H1 (cell line): Measurements from ENCODE around the gene EPB41L1. TPM values are rescaled to one million over a fixed set of nuclear protein-coding genes. Genes with fewer than 3 reads are reported as not detected.
A peak's percentile ranks its signal among the peaks of the same experiment; 100 is the strongest.

Experiments
- CTCF ChIA-PET: fragments of 300-600 bp; sonication (Branson Sonifier 250); formaldehyde crosslinking; loops from one replicate; lab custom pipeline; 2021; ENCODE audit not compliant: partially characterized antibody; lab: Charles Lee
- POLR2A ChIA-PET: fragments of 300-600 bp; sonication (Branson Sonifier 250); formaldehyde crosslinking; loops from one replicate; lab custom pipeline; 2021; ENCODE audit warnings: inconsistent platforms; ENCODE audit not compliant: partially characterized antibody; lab: Charles Lee
- DNase-seq, 2 experiments: peaks; one replicate each; pipeline versions ENCODE4 v3.0.0 to v3.0.0-alpha.2; 2010 to 2022; ENCODE audit warnings: low spot score in 2 of 2, low read depth in 1 of 2, mixed read lengths in 1 of 2
- FAIRE-seq: peaks from 2 replicates; lab custom pipeline; 2011; peaks lifted over from hg19 to GRCh38; lab: Jason Lieb, UNC
- H2AFZ ChIP-seq: 2 replicates; pipeline ENCODE4 v1.8.1; 2012; ENCODE audit warnings: low read length, inconsistent platforms
- H2AK5ac ChIP-seq: 2 replicates; pipeline ENCODE4 v1.6.1; 2013; ENCODE audit warnings: low read depth, low read length
- H2BK120ac ChIP-seq: replicated peaks from 2 replicates; pipeline ENCODE3; 2013; ENCODE audit warnings: low read depth, low read length, inconsistent platforms
- H2BK12ac ChIP-seq: 2 replicates; pipeline ENCODE4 v1.6.1; 2013; ENCODE audit warnings: low read depth, low read length
- H2BK15ac ChIP-seq: 2 replicates; pipeline ENCODE4 v1.6.1; 2013; ENCODE audit warnings: low read length
- H2BK20ac ChIP-seq: 2 replicates; pipeline ENCODE4 v1.6.1; 2013; ENCODE audit warnings: low read length
- H2BK5ac ChIP-seq: 2 replicates; pipeline ENCODE4 v1.6.1; 2013; ENCODE audit warnings: low read depth, low read length
- H3K14ac ChIP-seq: 2 replicates; pipeline ENCODE4 v1.6.1; 2013; ENCODE audit warnings: inconsistent platforms; ENCODE audit not compliant: insufficient read length
- H3K18ac ChIP-seq: 2 replicates; pipeline ENCODE4 v1.6.1; 2013; ENCODE audit warnings: low read length; ENCODE audit errors: extremely low read depth
- H3K23ac ChIP-seq: 2 replicates; pipeline ENCODE4 v1.6.1; 2013; ENCODE audit warnings: inconsistent platforms; ENCODE audit not compliant: insufficient read length
- H3K23me2 ChIP-seq: 2 replicates; pipeline ENCODE4 v1.6.1; 2013; ENCODE audit warnings: low read depth, low read length
- H3K27ac ChIP-seq: 2 replicates; pipeline ENCODE4 v1.6.1; 2011; ENCODE audit warnings: low read depth, low read length, inconsistent platforms
- H3K27me3 ChIP-seq, 4 experiments: replicated peaks in 1 of 4; 1 replicate in 1 of 4; 2 replicates in 3 of 4; pipeline versions ENCODE4 v1.6.1 to v1.8.1; 2011 to 2013; ENCODE audit warnings: low read length in 3 of 4, mild to moderate bottlenecking in 3 of 4, inconsistent platforms in 2 of 4, mixed read lengths in 2 of 4, moderate library complexity in 1 of 4; ENCODE audit not compliant: control insufficient read depth in 3 of 4, insufficient read depth in 3 of 4; ENCODE audit errors: extremely low read depth in 1 of 4
- H3K36me3 ChIP-seq, 4 experiments: 2 replicates each; pipeline versions ENCODE4 v1.6.1 to v1.8.1; 2011 to 2013; ENCODE audit warnings: mild to moderate bottlenecking in 4 of 4, low read length in 3 of 4, moderate library complexity in 2 of 4, control low read depth in 1 of 4, inconsistent platforms in 1 of 4; ENCODE audit not compliant: insufficient read depth in 4 of 4, control insufficient read depth in 2 of 4
- H3K4ac ChIP-seq: replicated peaks from 2 replicates; pipeline ENCODE3; 2013; ENCODE audit warnings: low read length, low read depth, mixed read lengths, inconsistent platforms; ENCODE audit not compliant: insufficient read length
- H3K4me1 ChIP-seq, 4 experiments: replicated peaks in 1 of 4; 1 replicate in 1 of 4; 2 replicates in 3 of 4; pipeline versions ENCODE4 v1.6.1 to v1.8.1; 2011 to 2013; ENCODE audit warnings: low read length in 3 of 4, inconsistent platforms in 2 of 4, mixed read lengths in 1 of 4; ENCODE audit not compliant: insufficient read depth in 4 of 4, control insufficient read depth in 3 of 4
- H3K4me2 ChIP-seq, 2 experiments: 2 replicates each; pipeline versions ENCODE4 v1.6.1 to v1.8.1; 2011 to 2013; ENCODE audit warnings: low read depth in 2 of 2, low read length in 2 of 2, control low read depth in 1 of 2, inconsistent platforms in 1 of 2, mild to moderate bottlenecking in 1 of 2; ENCODE audit not compliant: insufficient read depth in 1 of 2
- H3K4me3 ChIP-seq, 4 experiments: fragments of 200-600, 300-600 bp in 1 of 4; sonication (generic), shearing (Covaris generic), sonication (Bioruptor Twin) in 1 of 4; 2 replicates each; pipeline versions ENCODE4 v1.5.1 to v1.8.1; 2011 to 2016; ENCODE audit warnings: low read length in 4 of 4, low read depth in 3 of 4, control low read depth in 2 of 4, inconsistent platforms in 2 of 4, mild to moderate bottlenecking in 2 of 4, mixed read lengths in 1 of 4, moderate library complexity in 1 of 4; ENCODE audit not compliant: insufficient read depth in 2 of 4; ENCODE audit errors: extremely low read depth in 1 of 4
- H3K56ac ChIP-seq: replicated peaks from 2 replicates; pipeline ENCODE3; 2013; ENCODE audit warnings: low read depth, mild to moderate bottlenecking, mixed read lengths, low read length, inconsistent platforms; ENCODE audit not compliant: insufficient read length
- H3K79me1 ChIP-seq: 2 replicates; pipeline ENCODE4 v1.6.1; 2013; ENCODE audit warnings: low read depth, low read length, control low read depth
- H3K79me2 ChIP-seq, 2 experiments: 2 replicates each; pipeline versions ENCODE4 v1.6.1 to v1.8.1; 2012 to 2013; ENCODE audit warnings: low read length in 2 of 2, mild to moderate bottlenecking in 2 of 2, inconsistent platforms in 1 of 2; ENCODE audit not compliant: insufficient read depth in 2 of 2, control insufficient read depth in 1 of 2
- H3K9ac ChIP-seq, 4 experiments: replicated peaks in 1 of 4; 1 replicate in 1 of 4; 2 replicates in 3 of 4; pipeline versions ENCODE4 v1.6.1 to v1.8.1; 2011 to 2013; ENCODE audit warnings: low read depth in 3 of 4, low read length in 3 of 4, control low read depth in 2 of 4, mild to moderate bottlenecking in 2 of 4, moderate library complexity in 2 of 4, inconsistent platforms in 1 of 4; ENCODE audit errors: extremely low read depth in 1 of 4
- H3K9me3 ChIP-seq, 2 experiments: 2 replicates each; pipeline versions ENCODE4 v1.6.1 to v1.8.1; 2012 to 2013; ENCODE audit warnings: mild to moderate bottlenecking in 2 of 2, moderate library complexity in 2 of 2, control low read depth in 1 of 2, inconsistent platforms in 1 of 2, low read depth in 1 of 2, low read length in 1 of 2, mixed read lengths in 1 of 2; ENCODE audit not compliant: insufficient read depth in 2 of 2
- H4K20me1 ChIP-seq, 2 experiments: replicated peaks in 1 of 2; 2 replicates each; pipeline versions ENCODE3 to v1.8.1; 2011 to 2013; ENCODE audit warnings: inconsistent platforms in 2 of 2, low read length in 2 of 2, mild to moderate bottlenecking in 1 of 2; ENCODE audit not compliant: insufficient read depth in 2 of 2, control insufficient read depth in 1 of 2
- H4K5ac ChIP-seq: 2 replicates; pipeline ENCODE4 v1.6.1; 2013; ENCODE audit warnings: low read length, low read depth, mixed read lengths, inconsistent platforms; ENCODE audit not compliant: insufficient read length
- H4K8ac ChIP-seq: 2 replicates; pipeline ENCODE4 v1.8.0; 2013; ENCODE audit warnings: mild to moderate bottlenecking, moderate library complexity, low read length, inconsistent platforms; ENCODE audit not compliant: insufficient read depth; ENCODE audit errors: extremely low read depth
- H4K91ac ChIP-seq: replicated peaks from 2 replicates; pipeline ENCODE3; 2013; ENCODE audit warnings: low read length, mixed read lengths, inconsistent platforms; ENCODE audit not compliant: insufficient read length
- BACH1 ChIP-seq: IDR thresholded peaks from 2 replicates; pipeline ENCODE4 v1.6.1; 2012; ENCODE audit warnings: low read length, improper control_type of control experiment
- RAD21 ChIP-seq, 2 experiments: IDR thresholded peaks in 1 of 2; conservative IDR thresholded peaks in 1 of 2; 2 replicates each; pipeline ENCODE4 v1.6.1; 2011; ENCODE audit warnings: low read depth in 2 of 2, low read length in 2 of 2, improper control_type of control experiment in 1 of 2, inconsistent platforms in 1 of 2, mild to moderate bottlenecking in 1 of 2, moderate library complexity in 1 of 2
- SUZ12 ChIP-seq: fragments of 200-600 bp; sonication (generic); IDR thresholded peaks from 2 replicates; pipeline ENCODE4 v1.6.1; 2012; ENCODE audit warnings: mild to moderate bottlenecking, inconsistent platforms, low read length, moderate library complexity, mixed read lengths
- WGBS, 2 experiments: shearing (Covaris generic) in 1 of 2; methylation state at CpG; one replicate each; pipeline versions ENCODE4 v1.1.6 to v1.1.7; 2013 to 2015; ENCODE audit warnings: low lambda C conversion rate in 2 of 2, mixed read lengths in 2 of 2, inconsistent platforms in 1 of 2, low coverage in 1 of 2, missing lambda C conversion rate in 1 of 2; ENCODE audit not compliant: insufficient replicate concordance in 2 of 2, insufficient coverage in 1 of 2, insufficient read length in 1 of 2; ENCODE audit errors: extremely low coverage in 1 of 2, missing lambda C conversion rate in 1 of 2; 5-methylcytosine and 5-hydroxymethylcytosine counted together
- polyA plus RNA-seq, 7 experiments: library from polyadenylated mRNA; depleted of rRNA in 3 of 7; stranded (reverse) in 5 of 7; unstranded in 2 of 7; fragments of >200 nt in 5 of 7; fragments of 200-250 nt in 2 of 7; gene quantifications; 1 replicate in 5 of 7; 2 replicates in 1 of 7; 4 replicates in 1 of 7; pipeline versions ENCODE4 v1.2.1 to v1.2.3, GENCODE V29; 2011 to 2013; ENCODE audit warnings: missing spikeins in 2 of 7, mixed read lengths in 2 of 7
- total RNA-seq: library from RNA; stranded (reverse); fragmentation: NEBNext Ultra II Directional; extraction: Animal tissue kit (Norgen Biotek cat#: 25700); gene quantifications from 2 replicates; pipeline ENCODE4 v1.2.1, GENCODE V29; 2021

The EPB41L1 gene
- total and polyA plus RNA-seq, 2 of the 8 experiments (the other 6 are each of a cell fraction or from before 2014, with no cell fraction given): 14.8 to 36.0 TPM

GRCh38 chr20:36175475-36175995 lies 21.0 kb downstream of the EPB41L1 start:
- WGBS, 2 experiments: 86% methylated on average over 10 of the region's 10 CpGs; no CpG with 5 or more reads in 1 of the 2 experiments
- Histone ChIP-seq H3K23me2 (no peaks in the 10 kb centered on the region), H2AK5ac (no peak overlapping the region), H4K8ac (no peak overlapping the region), H3K23ac (no peak overlapping the region), H3K4me3 (no peak overlapping the region), H3K79me1 (peaks cover 2% of the 10 kb centered on the region; the same call in 1 of the 2 replicates), H3K36me3 (no peaks in the 10 kb centered on the region; a peak in 1 of 8 replicates), H3K27me3 (no peaks in the 10 kb centered on the region; a peak in 1 of 7 replicates), H3K18ac (no peak overlapping the region), H3K27ac (no peak overlapping the region), H3K9ac (no peak overlapping the region), H3K56ac (no peak overlapping the region), H4K20me1 (peaks cover 2 to 5% of the 10 kb centered on the region in 2 experiments), H2BK20ac (no peak overlapping the region), H3K4me2 (no peak overlapping the region), H3K9me3 (no peaks in the 10 kb centered on the region), H2AFZ (no peak overlapping the region), H3K79me2 (no peaks in the 10 kb centered on the region), H3K14ac (no peak overlapping the region), H4K91ac (no peak overlapping the region), H4K5ac (no peak overlapping the region), H2BK15ac (no peak overlapping the region), H2BK120ac (no peak overlapping the region), H2BK5ac (no peak overlapping the region), H3K4me1 (peaks cover 0 to 9% (median 6%) of the 10 kb centered on the region in 4 experiments; a peak in 6 of 7 replicates), H2BK12ac (no peak overlapping the region), H3K4ac (no peak overlapping the region)
- FAIRE-seq: no peak
- POLR2A ChIA-PET: no interaction called here
- TF ChIP-seq SUZ12: no peak
- TF ChIP-seq BACH1: no peak
- peak; percentile 15 to 20; a peak in 2 of 4 replicates for TF ChIP-seq RAD21 (IDR thresholded peaks at IDR 0.05 in 1 of 2, conservative IDR thresholded peaks at IDR 0.05 in 1 of 2; ENCODE audit: low read depth in 2 of 2, low read length in 2 of 2)
- no peak for DNase-seq
- CTCF ChIA-PET: interaction anchor here (1.1 to 2.4 kb wide), 5 partner anchors 10 to 183 kb away, joined by 3 to 6 read pairs (median 3); no protein-coding TSS in a partner anchor
